K562 (cell line): ENCODE data around the gene CCN5. TPM values are rescaled to one million over a fixed set of nuclear protein-coding genes. Genes with fewer than 3 reads are reported as not detected.

Source experiments
- ATF7 ChIP-seq: fragments of 450-650 bp; IDR thresholded peaks from 2 replicates; pipeline ENCODE4 v1.7.1; 2014; ENCODE audit warnings: mild to moderate bottlenecking, moderate library complexity
- CEBPZ ChIP-seq: fragments of 150-350 bp; IDR thresholded peaks from 2 replicates; pipeline ENCODE4 v1.6.1; 2014; ENCODE audit warnings: low read depth, mild to moderate bottlenecking, low read length, borderline replicate concordance
- HCFC1 ChIP-seq: IDR thresholded peaks from 2 replicates; pipeline ENCODE4 v1.6.1; 2012; ENCODE audit warnings: low read depth, low read length, improper control_type of control experiment
- HMG20A ChIP-seq: fragments of 450-650 bp; formaldehyde crosslinking; conservative IDR thresholded peaks from 2 replicates; pipeline ENCODE4 v1.4.0; 2020; ENCODE audit warnings: mild to moderate bottlenecking, mixed read lengths
- NCOR1 ChIP-seq: fragments of 450-650 bp; IDR thresholded peaks from 2 replicates; pipeline ENCODE4 v1.6.1; 2016; ENCODE audit warnings: mild to moderate bottlenecking, moderate library complexity
- POLR2H ChIP-seq: IDR thresholded peaks from 2 replicates; pipeline ENCODE4 v1.6.1; 2016; ENCODE audit warnings: missing genetic modification characterization, low read depth, mild to moderate bottlenecking, control low read depth, missing compliant biosample characterization, moderate library complexity
- RBM15 ChIP-seq: fragments of 200-400 bp; formaldehyde crosslinking; IDR thresholded peaks from 2 replicates; pipeline ENCODE4 v1.6.1; 2018; ENCODE audit warnings: mild to moderate bottlenecking, low read length, moderate library complexity; ENCODE audit not compliant: insufficient read depth
- RBM39 ChIP-seq: fragments of 200-400 bp; formaldehyde crosslinking; optimal IDR thresholded peaks from 2 replicates; pipeline ENCODE3; 2018; ENCODE audit warnings: low read depth, low read length
- SAFB2 ChIP-seq: fragments of 200-400 bp; formaldehyde crosslinking; IDR thresholded peaks from 2 replicates; pipeline ENCODE4 v1.6.1; 2018; ENCODE audit warnings: borderline replicate concordance, low read length, low read depth, moderate library complexity; ENCODE audit not compliant: severe bottlenecking
- U2AF2 ChIP-seq: fragments of 200-400 bp; formaldehyde crosslinking; optimal IDR thresholded peaks from 2 replicates; pipeline ENCODE3; 2017; ENCODE audit warnings: low read depth, mild to moderate bottlenecking, low read length
- UBTF ChIP-seq, 2 experiments: IDR thresholded peaks; 2 replicates each; pipeline ENCODE4 v1.6.1; 2012; ENCODE audit warnings: improper control_type of control experiment in 2 of 2, low read depth in 2 of 2, low read length in 2 of 2, borderline replicate concordance in 1 of 2
- ZNF778 ChIP-seq: fragments of 450-650 bp; formaldehyde crosslinking; IDR thresholded peaks from 2 replicates; pipeline ENCODE4 v1.4.0; 2020; ENCODE audit warnings: mild to moderate bottlenecking, moderate library complexity
- polyA plus RNA-seq, 8 experiments: library from polyadenylated mRNA; depleted of rRNA in 4 of 8; stranded (reverse) in 5 of 8; unstranded in 3 of 8; fragments of >200 nt; fragmentation: Nextera tagmentation in 2 of 8; fragmentation: Illumina TruSeq in 1 of 8; extraction: Ambion mirVana in 2 of 8; extraction: Trizol in 1 of 8; gene quantifications; 2 replicates each; pipeline versions ENCODE4 v1.2.1 to v1.2.3, GENCODE V29; 2011 to 2014; ENCODE audit warnings: inconsistent platforms in 1 of 8, missing spikeins in 1 of 8
- total RNA-seq, 7 experiments: library from RNA; depleted of rRNA in 6 of 7; stranded (reverse); fragments of >200 nt in 6 of 7; fragmentation: Illumina TruSeq in 2 of 7; extraction: Trizol in 2 of 7; gene quantifications; 2 replicates each; pipeline versions ENCODE4 v1.2.1 to v1.2.3, GENCODE V29; 2011 to 2021; ENCODE audit warnings: low replicate concordance in 1 of 7
- TF ChIP-seq, protein P1 (sequence below), 2 experiments: fragments of 450-650 bp in 1 of 2; IDR thresholded peaks; 2 replicates each; pipeline ENCODE4 v1.6.1; 2011 to 2017; ENCODE audit warnings: low read depth in 2 of 2, antibody characterized with exemption in 1 of 2, borderline replicate concordance in 1 of 2, low read length in 1 of 2, mild to moderate bottlenecking in 1 of 2, mixed read lengths in 1 of 2; ENCODE audit not compliant: control insufficient read depth in 1 of 2
- TF ChIP-seq, protein P2 (sequence below): sonication (generic); formaldehyde crosslinking; IDR thresholded peaks from 2 replicates; pipeline ENCODE4 v1.8.0; 2022; ENCODE audit warnings: missing genetic modification reagents, mild to moderate bottlenecking, moderate library complexity, borderline replicate concordance
- TF ChIP-seq, protein P3 (sequence below): fragments of 450-650 bp; IDR thresholded peaks from 2 replicates; pipeline ENCODE4 v1.6.1; 2016; ENCODE audit warnings: low read depth, mild to moderate bottlenecking, moderate library complexity

The CCN5 gene
- total and polyA plus RNA-seq, 9 of the 15 experiments (the other 6 are each of a cell fraction or from before 2014, with no cell fraction given): not detected

GRCh38 chr20:44736170-44737021, 21.2 kb downstream of the CCN5 start (continued):
- TF ChIP-seq, protein P1, sequence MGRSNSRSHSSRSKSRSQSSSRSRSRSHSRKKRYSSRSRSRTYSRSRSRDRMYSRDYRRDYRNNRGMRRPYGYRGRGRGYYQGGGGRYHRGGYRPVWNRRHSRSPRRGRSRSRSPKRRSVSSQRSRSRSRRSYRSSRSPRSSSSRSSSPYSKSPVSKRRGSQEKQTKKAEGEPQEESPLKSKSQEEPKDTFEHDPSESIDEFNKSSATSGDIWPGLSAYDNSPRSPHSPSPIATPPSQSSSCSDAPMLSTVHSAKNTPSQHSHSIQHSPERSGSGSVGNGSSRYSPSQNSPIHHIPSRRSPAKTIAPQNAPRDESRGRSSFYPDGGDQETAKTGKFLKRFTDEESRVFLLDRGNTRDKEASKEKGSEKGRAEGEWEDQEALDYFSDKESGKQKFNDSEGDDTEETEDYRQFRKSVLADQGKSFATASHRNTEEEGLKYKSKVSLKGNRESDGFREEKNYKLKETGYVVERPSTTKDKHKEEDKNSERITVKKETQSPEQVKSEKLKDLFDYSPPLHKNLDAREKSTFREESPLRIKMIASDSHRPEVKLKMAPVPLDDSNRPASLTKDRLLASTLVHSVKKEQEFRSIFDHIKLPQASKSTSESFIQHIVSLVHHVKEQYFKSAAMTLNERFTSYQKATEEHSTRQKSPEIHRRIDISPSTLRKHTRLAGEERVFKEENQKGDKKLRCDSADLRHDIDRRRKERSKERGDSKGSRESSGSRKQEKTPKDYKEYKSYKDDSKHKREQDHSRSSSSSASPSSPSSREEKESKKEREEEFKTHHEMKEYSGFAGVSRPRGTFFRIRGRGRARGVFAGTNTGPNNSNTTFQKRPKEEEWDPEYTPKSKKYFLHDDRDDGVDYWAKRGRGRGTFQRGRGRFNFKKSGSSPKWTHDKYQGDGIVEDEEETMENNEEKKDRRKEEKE (IDR thresholded peaks at IDR 0.05; ENCODE audit: borderline replicate concordance in 1 of 2, control insufficient read depth in 1 of 2, low read depth in 2 of 2, low read length in 1 of 2): no peak
- TF ChIP-seq UBTF (IDR thresholded peaks at IDR 0.05; ENCODE audit: borderline replicate concordance in 1 of 2, low read depth in 2 of 2, low read length in 2 of 2) (no peak), HMG20A (CRISPR knock-in tag) (no peak), ATF7 (no peak), CEBPZ (no peak), RBM15 (no peak), U2AF2 (no peak), ZNF778 (CRISPR knock-in tag) (no peak), RBM39 (no peak), POLR2H (tag) (no peak), SAFB2 (no peak), NCOR1 (no peak), HCFC1 (peak; percentile 90)
- TF ChIP-seq, protein P2, sequence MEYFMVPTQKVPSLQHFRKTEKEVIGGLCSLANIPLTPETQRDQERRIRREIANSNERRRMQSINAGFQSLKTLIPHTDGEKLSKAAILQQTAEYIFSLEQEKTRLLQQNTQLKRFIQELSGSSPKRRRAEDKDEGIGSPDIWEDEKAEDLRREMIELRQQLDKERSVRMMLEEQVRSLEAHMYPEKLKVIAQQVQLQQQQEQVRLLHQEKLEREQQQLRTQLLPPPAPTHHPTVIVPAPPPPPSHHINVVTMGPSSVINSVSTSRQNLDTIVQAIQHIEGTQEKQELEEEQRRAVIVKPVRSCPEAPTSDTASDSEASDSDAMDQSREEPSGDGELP: no peak
- TF ChIP-seq, protein P3, sequence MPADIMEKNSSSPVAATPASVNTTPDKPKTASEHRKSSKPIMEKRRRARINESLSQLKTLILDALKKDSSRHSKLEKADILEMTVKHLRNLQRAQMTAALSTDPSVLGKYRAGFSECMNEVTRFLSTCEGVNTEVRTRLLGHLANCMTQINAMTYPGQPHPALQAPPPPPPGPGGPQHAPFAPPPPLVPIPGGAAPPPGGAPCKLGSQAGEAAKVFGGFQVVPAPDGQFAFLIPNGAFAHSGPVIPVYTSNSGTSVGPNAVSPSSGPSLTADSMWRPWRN: no peak
